8988T (cell line): Measurements from ENCODE around the gene SH2B2.

ENCODE experiments used
- DNase-seq: peaks from one replicate; pipeline ENCODE4 v3.0.0; 2011

The SH2B2 gene

DNA sequence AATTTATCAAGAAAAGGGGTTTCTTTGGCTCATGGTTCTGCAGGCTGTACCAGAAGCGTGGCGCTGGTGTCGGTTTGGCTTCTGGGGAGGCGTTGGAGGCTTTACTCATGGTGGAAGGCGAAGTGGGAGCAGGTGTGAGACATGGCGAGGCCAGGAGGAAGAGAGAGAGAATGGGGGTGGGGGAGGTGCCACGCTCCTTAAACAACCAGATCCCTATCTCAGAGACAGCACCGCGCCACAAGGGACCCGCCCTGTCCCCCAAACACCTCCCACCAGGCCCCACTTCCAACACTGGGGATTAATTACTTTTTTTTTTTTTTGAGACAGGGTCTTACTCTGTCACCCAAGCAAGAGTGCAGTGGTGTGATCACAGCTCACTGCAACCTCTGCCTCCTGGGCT, 18.0 kb upstream of the SH2B2 start:
- no peak for DNase-seq

- DNase-seq: no peak
Observed at GRCh38 chr7:102270178-102270887, 16.3 kb upstream of the SH2B2 start.

- no peak for DNase-seq
Observed at GRCh38 chr7:102271158-102271798, 15.4 kb upstream of the SH2B2 start.

DNA sequence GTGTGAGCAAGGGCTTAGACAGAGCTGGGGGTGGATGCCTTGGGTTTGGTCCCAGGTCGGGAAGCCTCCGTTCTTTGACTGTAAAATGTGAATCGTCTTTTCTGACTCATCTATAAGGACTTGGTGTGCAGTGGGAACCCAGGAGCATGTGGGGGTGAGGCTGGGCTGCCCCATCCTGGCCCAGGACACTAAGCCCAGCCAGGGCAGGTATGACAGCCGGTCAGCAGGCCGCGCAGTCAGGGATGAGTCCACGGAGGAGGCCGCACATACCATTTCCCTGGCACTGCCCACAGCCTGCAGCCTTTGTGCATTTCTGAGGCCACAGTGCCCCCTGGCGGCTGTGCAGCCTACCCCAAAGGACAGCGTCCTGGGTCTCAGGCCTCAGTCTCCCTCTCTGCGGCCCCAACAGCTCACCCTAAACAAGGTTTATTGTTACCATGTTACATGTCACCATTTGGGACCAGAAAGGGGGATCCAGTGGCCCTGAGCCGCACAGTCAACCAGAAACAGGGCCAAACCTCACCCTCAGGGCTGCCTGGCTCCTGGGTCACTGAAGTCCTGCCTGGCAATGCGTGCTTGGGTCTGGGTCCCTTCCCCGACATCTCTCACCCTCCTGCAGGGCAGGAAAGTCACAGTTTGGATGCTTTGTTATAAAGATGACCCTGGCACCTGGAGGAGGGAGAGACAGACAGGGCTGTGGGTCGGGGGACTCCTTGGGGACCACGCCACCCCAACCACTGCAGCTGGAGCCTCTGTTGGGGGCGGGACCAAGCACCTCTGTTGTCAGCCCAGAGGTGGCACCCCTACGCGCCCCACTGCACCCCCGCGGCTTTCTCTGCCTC, 14.4 kb upstream of the SH2B2 start:
- peak; percentile 79 for DNase-seq

GRCh38 chr7:102272917-102273748, 13.5 kb upstream of the SH2B2 start:
- DNase-seq: no peak

DNA sequence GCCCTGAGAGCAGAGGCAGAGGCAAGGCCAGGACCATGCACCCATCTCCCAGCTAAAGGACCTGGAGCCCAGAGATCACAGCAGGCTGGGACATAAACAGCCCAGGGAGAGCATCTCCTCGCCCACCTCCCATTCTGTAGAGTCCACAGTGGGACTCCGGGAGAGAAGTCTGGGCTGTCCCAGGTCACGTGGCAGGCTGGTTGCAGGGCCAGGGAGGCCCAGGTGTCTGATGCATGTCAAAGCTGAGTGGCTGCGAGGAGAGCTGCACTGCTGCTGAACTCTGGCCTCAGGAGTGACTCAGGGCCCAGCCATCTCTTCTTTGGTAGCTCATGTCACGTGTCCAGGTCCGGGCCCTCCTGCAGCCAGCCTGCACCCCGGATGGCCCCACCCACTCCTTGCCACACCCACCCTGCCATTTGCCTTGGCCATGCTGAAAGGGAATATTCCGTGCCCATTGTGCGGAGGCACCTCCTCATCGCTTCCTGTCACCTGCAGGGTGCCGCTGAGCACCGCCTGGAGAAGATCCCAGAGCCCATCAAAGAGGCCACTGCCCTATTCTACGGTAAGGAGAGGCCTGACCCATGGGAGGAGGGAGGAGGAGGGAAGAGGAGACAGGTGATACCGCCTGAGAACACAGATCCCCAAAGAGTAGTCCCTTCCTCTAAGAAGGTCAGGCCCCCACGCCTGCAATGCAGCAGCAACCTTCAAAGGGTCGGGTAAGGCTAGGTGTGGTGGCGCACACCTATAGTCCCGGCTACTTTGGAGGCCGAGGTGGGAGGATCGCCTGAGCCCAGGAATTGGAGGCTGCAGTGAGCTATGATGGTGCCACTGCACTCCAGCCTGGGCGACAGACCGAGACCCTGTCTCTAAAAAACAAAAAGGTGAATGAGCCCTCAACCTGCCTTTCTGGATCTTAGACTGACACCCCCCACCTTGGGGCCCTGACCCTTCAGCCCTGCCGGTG, 12.6 kb upstream of the SH2B2 start:
- DNase-seq: no peak

DNA sequence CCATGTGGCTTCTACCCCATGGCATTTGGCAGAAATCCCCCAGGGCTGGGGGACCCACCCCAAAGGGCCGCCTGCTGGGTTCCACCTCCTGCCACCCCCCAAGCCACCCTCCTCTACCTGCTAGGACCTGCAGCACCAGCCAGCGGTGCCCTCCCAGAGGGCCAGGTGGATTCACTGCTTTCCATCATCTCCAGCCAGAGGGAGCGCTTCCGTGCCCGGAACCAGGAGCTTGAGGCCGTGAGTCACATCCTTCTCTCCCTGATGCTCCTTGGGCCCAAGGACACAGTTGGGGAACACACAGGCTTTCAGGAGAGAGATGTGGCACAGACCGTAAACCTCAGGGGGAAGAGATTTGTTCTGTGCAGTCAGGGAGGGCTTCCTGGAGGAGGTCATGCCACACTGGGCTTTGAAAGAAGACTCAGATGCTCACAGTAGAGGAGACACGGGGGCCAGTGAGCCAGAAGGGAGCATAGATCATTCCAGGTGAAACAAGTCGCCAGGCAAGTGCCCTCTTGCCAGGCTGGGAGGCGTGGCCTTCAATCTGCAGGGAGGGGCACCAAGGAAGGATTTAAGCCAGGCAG, 11.5 kb upstream of the SH2B2 start:
- DNase-seq: no peak

GRCh38 chr7:102277901-102278300, 8.8 kb upstream of the SH2B2 start:
- no peak for DNase-seq

GRCh38 chr7:102279537-102280400, 6.9 kb upstream of the SH2B2 start:
- DNase-seq: peak; percentile 72

DNA sequence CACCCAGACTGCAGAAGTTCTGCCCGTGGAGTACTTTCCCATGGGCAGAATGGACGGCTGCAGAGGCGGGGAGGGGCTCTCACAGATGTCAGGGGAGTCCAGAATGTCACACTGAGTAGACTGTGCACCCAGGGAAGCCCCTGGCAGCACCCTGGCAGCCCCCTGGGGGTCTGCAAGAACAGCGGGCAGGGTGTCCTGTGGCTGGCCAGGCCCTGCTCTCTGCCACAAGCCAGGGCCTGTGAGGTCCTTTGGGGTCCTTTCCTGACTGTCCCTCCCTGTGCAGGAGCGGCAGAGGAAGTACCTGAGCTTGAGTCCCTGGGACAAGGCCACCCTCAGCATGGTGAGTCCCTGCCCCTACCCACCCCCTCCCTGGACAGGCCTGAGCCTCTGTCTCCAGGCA, 6.1 kb upstream of the SH2B2 start:
- no peak for DNase-seq

- DNase-seq: no peak
Observed at GRCh38 chr7:102281785-102282184, 4.9 kb upstream of the SH2B2 start.

DNA sequence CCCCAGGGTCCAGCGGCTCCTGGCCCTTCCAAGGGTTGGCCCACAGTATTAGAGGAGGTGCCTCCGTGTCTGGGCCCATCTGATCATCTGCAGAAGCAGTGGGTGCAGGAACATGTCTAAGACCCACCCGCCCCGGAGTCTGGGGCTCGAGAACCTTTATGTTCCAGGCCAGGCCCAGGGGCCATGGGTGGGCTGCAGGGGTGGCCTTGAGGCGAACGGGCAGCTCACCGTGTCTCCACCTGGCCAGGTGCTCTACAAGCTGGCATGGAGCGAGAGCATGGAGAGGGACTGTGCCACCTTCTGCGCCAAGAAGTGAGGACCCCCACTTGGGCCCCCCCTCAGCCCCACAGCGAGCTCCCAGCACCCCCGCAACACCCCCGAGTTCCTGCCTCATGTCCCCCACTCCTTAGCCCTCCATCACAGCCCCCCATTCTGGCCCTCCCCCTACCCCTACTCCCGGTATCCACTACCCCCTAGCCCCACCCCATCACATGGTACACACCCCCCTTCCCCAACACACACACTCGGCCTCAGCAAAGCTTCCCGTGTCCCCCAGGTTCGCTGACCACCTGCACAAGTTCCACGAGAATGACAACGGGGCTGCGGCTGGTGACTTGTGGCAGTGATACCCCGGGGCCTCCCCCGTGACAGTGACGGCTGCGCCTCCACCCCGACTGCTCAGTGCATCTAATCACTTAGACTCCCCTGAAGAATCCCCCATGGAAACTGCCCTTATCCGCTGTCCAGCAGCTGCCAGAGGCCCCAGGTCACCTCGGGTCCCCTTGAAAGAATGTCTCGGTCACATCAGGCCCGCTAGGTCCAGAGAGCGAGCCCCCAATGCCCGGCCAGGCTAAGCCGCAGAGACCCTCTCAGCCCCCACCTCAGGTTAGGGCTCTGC, 4.0 kb upstream of the SH2B2 start:
- no peak for DNase-seq

DNA sequence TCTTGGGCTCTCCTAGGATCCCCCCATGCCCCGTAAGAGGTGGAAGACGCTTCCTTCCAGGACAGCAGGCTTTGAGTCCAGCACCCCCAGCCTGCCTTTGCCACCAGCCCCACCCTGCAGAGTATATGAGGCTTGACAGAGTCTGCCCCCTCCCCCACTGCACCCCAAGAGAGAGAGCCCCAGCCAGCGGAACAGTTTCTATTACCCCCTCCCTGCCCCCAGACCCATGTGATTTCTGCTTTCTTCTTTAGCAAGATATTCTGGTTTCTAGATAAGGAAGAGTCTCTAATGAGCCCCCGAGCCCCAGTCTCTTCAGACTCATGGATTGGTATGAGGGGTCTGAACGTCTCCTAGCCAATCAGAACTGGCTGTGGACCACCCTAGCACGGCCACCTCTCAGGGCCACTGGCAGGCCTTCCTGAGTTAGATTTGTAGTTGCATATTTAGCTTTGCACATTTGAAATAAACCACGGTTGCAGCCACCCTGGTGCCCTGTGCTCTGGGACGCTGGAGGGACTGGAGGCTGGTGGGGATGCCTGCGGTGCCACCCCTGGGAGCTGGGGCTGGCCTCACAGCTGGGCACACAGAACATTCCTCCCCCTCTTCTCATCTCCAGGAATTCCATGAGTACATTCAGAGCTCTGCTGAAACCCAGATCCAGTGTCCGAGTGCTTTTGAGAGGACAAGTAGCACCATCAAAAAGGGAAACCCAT, 3.0 kb upstream of the SH2B2 start:
- no peak for DNase-seq

DNA sequence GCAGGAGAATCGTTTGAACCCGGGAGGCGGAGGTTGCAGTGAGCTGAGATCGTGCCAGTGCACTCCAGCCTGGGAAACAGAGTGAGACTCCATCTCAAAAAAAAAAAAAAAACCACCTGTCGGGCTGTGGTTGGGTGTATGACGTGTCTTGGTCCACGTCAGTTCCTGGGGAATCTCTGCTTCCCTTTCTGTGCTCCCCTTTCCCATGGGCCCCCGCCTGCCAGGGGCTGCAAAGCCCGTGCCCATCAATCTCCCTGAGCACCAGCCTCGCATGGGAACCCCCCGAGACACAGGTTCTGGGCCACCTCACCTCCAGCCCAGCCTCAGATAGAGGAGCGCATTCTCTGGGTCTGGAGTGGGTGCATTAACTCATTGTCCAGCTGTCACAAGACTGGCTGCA, 2.3 kb upstream of the SH2B2 start:
- no peak for DNase-seq

DNA sequence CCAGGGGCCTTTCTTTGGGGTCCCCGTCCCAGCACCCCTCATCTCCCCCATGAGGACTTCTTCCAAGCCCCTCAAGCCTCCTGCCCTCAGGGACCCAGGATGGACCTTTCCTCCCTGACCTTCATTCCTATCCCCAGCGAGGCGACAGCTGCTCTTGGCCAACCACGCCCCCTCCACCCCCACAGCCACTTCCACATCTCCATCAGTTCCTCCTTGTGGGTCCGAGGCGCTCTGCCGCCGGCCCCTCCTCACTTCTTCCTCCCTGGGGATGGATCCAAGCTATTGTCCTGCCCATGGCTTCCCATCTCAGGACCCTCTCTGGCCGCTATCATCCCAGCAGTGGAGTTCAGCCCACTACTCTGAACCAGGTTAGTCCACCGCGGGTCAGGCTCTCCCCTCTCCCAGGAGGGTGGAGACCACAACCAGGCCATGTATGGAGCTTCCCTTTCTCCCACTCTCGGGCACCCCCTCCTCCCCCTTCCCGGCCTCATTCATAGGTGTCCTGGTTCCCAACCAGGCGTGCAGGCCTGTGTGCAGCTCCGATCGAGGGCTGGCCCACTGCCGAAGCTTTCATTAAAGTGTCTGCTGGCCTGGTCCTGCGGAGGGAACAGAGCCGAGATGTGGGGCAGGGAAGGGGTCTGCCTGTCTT, 1.7 kb upstream of the SH2B2 start:
- no peak for DNase-seq

GRCh38 chr7:102285540-102286236, 980 bp upstream of the SH2B2 start:
- no peak for DNase-seq
